ENCODE results near the gene COMT.

The COMT gene

DNA sequence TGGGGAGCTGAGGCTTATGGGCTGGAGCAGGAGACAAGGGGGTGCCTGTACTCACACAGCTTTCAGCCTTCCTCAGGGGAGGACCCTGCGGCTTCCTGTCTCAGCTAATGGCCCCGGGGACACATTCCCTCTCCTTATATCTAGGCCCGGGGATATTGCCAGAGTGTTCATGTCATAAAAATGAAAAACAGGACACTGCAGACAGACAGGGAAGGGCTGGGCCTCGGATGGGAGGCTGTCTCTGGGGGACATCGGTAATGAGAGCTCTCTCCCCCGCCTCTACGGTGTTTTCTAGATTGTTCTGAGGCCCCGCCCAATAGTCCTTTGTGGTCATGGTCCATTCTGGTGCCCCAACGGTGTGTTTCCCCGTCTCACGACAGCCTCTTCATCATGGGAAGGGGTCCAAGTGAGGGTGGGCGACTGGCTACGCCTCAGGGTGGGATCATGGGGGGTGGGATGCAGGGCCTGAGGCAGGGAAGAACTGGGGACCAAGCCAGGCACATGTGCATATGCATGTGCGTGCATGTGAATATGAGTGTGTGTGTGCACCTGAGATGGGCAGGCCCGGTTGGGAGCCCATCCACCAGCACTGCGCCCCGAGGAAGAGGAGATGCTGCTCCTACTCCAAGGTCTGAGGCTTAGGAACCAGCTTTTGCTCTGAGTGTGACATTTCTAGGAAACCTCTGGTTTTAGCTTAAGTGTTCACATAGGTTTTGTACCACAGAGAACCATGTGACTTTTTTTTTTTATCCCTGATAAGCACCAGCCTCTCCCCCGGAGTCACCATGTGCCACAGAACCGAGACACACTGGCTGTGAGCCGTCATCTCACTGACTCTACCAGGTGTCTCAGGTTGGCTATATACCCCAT lies 69.8 kb downstream of the COMT start:
- DNase-seq (ENCODE audit: low read depth in 2 of 2), result no peak

DNA sequence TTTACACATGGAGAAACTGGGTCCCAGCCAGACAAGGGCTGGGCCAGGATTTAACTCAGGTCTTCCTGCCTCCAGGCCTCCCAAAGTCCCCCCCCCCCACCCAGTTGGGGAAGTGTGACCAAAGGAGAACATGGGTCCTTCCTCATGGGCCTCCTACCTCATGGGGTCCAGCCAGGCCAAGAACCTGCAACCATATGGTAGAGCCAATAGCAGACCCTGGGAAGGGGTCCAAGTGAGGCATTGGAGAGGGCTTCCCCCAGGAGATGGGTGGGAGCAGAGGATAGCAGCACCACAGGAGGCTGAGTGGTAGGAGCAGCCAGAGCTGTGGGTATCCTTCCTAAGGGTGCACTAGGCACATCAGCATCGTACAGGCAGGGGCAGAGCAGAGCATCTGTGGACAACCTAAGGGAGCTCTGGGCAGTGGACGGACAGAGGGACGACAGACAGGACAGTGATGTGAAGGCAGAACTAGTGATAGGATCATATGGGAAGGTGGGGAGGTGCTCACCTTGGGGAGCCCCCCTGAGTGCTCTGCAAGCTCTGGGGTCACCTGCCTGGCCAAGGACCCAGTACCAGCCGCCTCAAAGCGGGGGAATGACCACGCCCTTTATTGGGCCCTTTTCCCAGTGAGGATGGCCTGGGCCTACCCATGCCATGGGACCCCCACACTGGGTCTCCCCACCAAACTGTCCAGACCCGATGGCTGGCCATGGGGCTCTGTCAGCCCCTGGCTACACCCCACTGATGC lies 70.6 kb downstream of the COMT start:
- no peak for DNase-seq (ENCODE audit: low read depth in 2 of 2)

DNA sequence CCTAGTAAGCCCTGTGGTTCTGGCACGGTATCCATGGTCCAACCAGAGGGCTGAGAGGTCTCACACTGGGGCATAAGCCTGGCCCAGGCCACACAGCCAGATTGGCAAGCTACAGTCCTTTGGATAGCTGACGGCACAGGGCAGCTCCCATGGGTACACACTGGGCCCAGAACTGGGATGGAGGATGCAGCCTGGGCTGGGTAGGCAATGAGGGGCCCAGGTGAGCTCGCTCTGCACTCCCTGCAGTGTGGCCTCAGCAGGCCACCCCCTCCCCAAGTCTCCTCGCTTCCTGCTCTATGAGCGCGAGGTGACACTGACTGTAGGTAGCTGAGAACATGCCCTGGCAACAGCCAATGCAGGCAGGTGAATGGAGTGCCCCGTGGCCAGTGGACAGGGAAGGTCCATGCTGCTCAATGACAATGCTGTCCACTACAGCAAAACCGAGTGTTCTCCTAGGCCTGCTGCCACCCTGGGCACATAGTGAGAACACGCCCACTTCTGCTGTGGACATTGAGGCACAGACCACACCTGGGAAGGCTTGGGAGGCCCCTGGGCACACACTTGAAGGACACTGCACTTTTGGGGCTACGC lies 71.3 kb downstream of the COMT start:
- DNase-seq (ENCODE audit: low read depth in 2 of 2), result no peak

DNA sequence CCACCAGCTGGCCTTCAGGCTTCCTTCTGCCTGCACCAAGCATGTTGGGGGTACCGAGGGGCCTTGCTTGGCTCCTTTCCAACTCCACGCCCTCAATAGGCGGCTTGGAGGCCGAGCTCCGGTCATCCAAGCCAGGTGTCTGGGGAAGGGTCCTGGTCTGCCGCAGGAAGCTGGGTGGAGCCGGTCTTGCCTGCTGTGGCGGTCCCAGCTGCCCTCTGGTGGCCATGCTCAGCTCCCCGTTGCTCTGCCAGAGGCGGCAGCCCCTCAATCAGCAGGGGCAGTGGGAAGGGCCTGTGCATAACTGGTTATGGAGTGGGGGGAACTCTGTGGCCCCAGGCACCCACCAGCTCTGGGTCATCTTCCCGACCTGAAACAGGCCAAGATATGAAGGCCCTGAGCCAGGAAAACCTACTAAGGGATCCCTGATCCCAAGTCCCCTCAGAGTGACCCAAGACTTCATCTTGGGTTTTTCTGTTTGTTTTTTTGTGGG lies 71.9 kb downstream of the COMT start:
- DNase-seq (ENCODE audit: low read depth in 2 of 2), result peak in 1 of 2 experiments; percentile 3

DNA sequence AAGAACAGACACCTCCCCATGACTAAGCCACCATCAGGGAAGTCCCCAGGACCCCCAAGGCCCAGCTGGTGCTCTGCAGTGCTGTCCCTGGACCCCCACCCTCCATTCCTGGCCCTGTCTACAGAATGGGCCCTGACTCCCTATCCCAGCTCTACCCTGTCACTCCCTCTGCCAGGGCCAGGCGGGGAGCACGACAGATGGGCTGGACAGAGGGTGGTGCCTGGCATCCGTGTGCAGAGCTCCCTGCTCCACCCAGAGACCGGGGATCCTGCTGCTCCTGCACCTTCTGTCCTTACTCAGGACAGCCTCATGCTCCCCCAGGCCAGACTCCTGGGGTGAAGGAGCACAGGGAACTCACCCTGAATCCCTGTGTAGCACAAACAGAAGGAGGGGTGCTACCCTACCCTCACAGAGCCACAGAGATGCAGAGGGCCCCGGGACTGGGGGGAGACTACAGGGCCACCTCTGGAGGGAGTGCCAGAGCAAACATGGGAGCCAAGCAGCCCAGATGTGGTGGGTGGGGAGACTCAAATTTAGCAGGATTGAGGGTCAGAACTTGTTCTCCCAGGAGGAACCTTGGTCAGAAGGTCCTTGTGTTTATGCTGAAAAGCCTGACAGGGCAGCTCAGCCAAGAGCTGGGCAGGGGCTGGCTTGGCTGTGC lies 73.1 kb downstream of the COMT start:
- no peak for DNase-seq (ENCODE audit: low read depth in 2 of 2)

DNA sequence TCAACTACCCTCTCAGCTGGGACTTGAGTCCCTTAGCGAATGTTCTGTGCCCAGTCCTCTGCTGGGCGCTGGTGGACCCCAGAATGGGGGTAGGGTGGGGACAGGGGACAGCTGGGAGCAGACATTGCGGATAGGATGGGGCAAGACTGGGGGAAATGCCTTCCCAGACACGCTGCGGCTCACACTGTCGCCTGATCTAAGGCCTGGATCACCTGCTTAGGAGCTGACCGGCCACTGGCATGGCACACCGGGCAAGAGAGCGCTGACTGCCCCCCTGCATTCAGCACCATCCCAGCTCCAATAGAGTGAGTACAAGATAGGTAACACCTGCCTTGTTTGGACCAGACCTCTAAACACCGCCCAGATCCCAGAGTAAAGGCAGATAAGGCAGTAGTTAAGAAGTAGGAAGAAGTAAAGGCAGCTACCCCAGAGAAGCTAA lies 73.6 kb downstream of the COMT start:
- no peak for DNase-seq (ENCODE audit: low read depth in 2 of 2)

DNA sequence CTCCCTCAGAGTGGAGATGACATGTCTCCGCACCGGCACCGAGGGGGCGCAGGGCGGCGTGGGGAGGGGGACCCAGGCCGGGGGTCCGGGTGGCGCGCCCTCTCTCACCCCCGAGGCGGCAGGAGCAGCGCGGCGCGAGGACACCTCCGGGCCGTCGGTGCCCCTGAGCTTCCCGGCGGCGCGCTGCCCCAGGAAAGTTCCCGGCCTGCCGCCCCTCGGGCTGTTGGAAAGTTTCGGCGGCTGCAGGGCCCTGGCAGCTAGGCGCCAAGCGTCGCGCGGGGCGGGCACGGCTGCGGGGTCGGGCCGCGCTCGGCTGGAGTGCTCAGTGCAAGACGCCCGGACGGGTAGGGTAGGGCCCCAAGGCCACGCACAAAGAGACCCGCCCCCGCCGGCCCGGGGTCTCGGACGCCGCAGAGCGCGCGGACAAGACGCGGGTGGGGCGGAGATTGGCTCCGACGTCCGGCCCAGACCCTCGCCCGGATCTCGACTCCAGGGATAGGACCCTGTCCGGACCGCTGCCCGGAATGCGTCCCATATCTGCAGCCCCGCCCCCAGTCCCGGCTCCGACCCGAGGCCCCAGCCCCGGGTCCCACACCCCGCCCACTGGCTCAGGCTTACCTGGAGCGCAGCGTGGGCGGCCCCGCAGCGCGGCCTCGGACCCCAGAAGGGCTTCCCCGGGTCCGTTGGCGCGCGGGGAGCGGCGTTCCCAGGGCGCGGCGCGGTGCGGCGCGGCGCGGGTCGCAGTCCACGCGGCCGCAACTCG lies 74.6 kb downstream of the COMT start:
- DNase-seq (ENCODE audit: low read depth in 2 of 2), result no peak

DNA sequence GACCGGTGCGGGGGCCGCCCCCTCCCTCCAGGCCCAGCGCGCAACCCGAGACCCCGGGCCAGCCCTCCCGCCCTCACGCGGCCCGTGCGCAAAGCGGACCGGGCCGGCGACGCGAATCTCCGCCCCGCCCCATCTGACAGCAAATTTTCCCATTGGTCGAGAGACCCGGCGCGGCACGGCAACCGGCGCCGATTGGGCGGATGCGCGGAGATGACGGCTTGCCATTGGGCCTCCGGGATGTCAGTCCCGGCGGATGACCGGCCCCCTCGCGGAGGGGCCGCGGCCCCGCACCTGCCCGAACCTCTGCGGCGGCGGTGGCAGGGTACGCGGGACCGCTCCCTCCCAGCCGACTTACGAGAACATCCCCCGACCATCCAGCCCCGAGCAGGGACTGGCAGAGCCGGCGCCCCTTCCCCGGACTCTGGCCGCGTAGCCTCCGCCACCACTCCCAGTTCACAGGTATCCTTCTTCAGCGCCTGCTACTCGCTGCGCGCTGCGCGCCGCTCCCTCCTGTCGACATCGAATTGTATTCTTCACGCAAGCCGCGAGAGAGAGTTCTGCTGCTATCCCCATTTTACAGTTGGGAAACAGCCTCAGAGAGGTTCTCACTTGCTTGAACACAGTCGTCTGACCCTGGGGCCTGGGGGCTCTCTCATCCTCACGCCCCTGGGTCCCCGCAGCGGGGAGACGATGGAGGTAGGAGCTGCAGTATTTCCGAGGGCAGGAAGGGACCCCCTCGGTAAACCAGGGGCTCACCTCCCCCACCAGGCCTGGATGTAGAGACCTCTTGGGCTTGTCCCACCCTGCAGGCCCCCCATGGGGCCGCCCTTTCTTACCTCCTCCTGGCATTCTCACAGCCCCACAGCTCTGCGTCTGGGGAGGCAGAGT lies 75.4 kb downstream of the COMT start, which contains the start of gene ARVCF:
TSS of gene ARVCF (minus strand) at position 90 of the 888 bp plus-strand sequence. CDS start 26,029 bp downstream, outside the sequence.
- DNase-seq (ENCODE audit: low read depth in 2 of 2), result peak; percentile 62 to 65

DNA sequence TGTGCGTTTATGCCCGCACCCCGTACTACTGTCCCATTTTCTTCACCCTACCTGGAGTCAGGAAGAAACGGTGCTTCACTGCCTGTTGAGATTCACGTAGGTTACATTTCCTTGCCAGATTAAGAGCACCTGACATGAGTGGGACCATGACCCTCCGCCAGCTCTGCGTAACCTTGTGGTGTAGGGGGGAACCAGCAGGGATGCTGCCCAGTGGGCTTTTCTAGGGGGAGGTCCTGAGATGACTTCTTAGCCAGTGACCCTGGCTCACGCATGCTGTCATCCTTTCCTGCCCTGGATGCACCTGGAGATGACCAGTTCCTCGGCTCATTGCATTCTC lies 76.0 kb downstream of the COMT start:
- no peak for DNase-seq (ENCODE audit: low read depth in 2 of 2)

DNA sequence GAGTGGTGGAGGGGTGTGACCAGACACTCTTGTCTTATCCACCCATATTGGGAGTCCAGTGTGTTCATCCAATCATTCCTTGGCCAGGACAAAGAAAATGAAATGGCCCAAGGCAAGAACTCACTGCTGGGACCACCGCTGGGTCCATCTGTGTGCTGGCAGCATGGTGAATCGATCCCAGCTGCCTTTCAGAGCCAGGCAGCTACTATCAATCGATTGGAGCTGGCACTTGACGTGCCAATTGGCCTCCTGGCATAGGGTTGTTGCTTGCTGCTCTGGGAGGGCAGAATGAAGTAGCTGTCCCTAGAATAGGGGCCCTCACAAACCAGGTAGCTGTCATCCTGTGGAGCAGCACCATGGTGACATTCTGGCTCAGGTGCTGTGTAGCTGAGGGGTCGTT lies 76.4 kb downstream of the COMT start:
- no peak for DNase-seq (ENCODE audit: low read depth in 2 of 2)

Measured in fibroblast of skin of left biceps (primary cell).